MM.1S (cell line): ENCODE data around the gene CIRBP.

Experiments
- CTCF ChIP-seq: fragments of 300-600 bp; sonication (generic); IDR thresholded peaks from 2 replicates; pipeline ENCODE4 v1.5.1; 2016; ENCODE audit warnings: antibody characterized with exemption, low read length, mixed read lengths
- EZH2 ChIP-seq: fragments of 300-600 bp; sonication (generic); optimal IDR thresholded peaks from 2 replicates; pipeline ENCODE3; 2017; ENCODE audit warnings: low read depth, mild to moderate bottlenecking, antibody characterized with exemption, low read length, mixed read lengths
- EZH2phosphoT487 ChIP-seq: fragments of 300-600 bp; sonication (generic); IDR thresholded peaks from 2 replicates; pipeline ENCODE4 v1.6.1; 2018; ENCODE audit warnings: antibody characterized with exemption, low read length

DNA sequence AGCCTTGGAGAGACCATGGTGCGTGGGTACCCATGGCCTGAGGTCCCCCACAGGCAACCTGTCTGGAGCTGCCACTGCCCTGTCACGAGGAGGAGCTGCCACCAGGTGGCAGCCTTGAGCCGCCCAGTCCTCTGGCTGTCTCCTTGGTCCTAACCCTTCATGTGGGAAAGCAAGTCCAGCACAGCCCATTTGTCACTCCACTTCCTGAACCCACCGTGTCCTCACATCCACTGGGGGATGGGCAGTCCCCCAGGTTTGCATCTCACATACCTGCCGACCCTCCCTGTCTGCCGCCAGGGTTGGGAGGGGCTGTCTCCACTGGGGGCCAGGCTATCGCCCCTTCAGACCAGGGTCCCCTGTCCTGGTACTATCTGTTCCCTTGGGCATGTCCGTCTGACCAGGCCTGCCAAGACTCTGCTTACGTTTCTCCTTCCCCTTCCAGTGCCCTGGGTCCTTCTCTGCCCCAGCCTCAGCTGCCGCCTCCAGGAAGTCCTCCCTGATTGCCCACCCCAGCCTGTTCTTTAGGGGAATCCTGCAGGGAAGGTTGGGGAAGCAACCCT lies 10.7 kb downstream of the CIRBP start:
- TF ChIP-seq CTCF (peak; percentile 99), EZH2 (no peak), EZH2phosphoT487 (no peak)
